WTC11 (cell line): ENCODE measurements around the gene ICAM3. TPM values are rescaled to one million over a fixed set of nuclear protein-coding genes. Genes with fewer than 3 reads are reported as not detected.

ENCODE experiments used
- ATAC-seq: fragments of 200-7000 bp; cut with Tn5 transposase; 2 replicates; pipeline ENCODE4 v1.10.0; 2021; ENCODE audit warnings: mild to moderate bottlenecking, moderate library complexity
- CTCF ChIA-PET: fragments of 300-600 bp; sonication (Branson Sonifier 250); formaldehyde crosslinking; loops from one replicate; lab custom pipeline; 2021; ENCODE audit warnings: antibody characterized with exemption; lab: Charles Lee
- POLR2A ChIA-PET: fragments of 350-600 bp; sonication (Branson Sonifier 250); formaldehyde crosslinking; loops from one replicate; lab custom pipeline; 2021; ENCODE audit warnings: antibody characterized with exemption; lab: Charles Lee
- DNase-seq: peaks from one replicate; pipeline ENCODE4 v3.0.0; 2021; ENCODE audit warnings: low spot score
- H3K27ac Mint-ChIP-seq: 2 replicates; pipeline ENCODE4 v1.8.0; 2021; ENCODE audit warnings: mixed read lengths
- H3K27me3 Mint-ChIP-seq: 2 replicates; pipeline ENCODE4 v1.8.0; 2021; ENCODE audit warnings: low read depth, mild to moderate bottlenecking, moderate library complexity, mixed read lengths
- H3K36me3 Mint-ChIP-seq: 2 replicates; pipeline ENCODE4 v1.8.0; 2021; ENCODE audit warnings: mixed read lengths
- H3K4me1 Mint-ChIP-seq: 2 replicates; pipeline ENCODE4 v1.8.0; 2022; ENCODE audit warnings: mixed read lengths
- H3K4me3 Mint-ChIP-seq: 2 replicates; pipeline ENCODE4 v1.8.0; 2021; ENCODE audit warnings: mild to moderate bottlenecking, moderate library complexity, mixed read lengths
- H3K9me3 Mint-ChIP-seq: 2 replicates; pipeline ENCODE4 v1.8.0; 2021; ENCODE audit warnings: mixed read lengths
- CBFB ChIP-seq: sonication (generic); formaldehyde crosslinking; IDR thresholded peaks from 2 replicates; pipeline ENCODE4 v1.8.1; 2022; ENCODE audit warnings: mild to moderate bottlenecking, low read depth, missing genetic modification reagents
- JUN ChIP-seq: sonication (generic); formaldehyde crosslinking; IDR thresholded peaks from 2 replicates; pipeline ENCODE4 v1.8.0; 2023; ENCODE audit warnings: mild to moderate bottlenecking, missing genetic modification reagents
- TEAD4 ChIP-seq: sonication (generic); formaldehyde crosslinking; IDR thresholded peaks from 2 replicates; pipeline ENCODE4 v1.8.0; 2022; ENCODE audit warnings: mild to moderate bottlenecking, missing genetic modification reagents
- TP53 ChIP-seq: sonication (generic); formaldehyde crosslinking; IDR thresholded peaks from 2 replicates; pipeline ENCODE4 v1.8.1; 2023; ENCODE audit warnings: mild to moderate bottlenecking, missing genetic modification reagents
- ZNF121 ChIP-seq: sonication (generic); formaldehyde crosslinking; IDR thresholded peaks from 2 replicates; pipeline ENCODE4 v1.8.0; 2023; ENCODE audit warnings: missing genetic modification reagents
- ZNF232 ChIP-seq: sonication (generic); formaldehyde crosslinking; IDR thresholded peaks from 2 replicates; pipeline ENCODE4 v1.8.0; 2022; ENCODE audit warnings: mild to moderate bottlenecking, missing genetic modification reagents
- ZNF396 ChIP-seq: fragments of 250-450 bp; sonication (Bioruptor Pico); IDR thresholded peaks from 2 replicates; pipeline ENCODE4 v1.8.0; 2021; ENCODE audit warnings: mild to moderate bottlenecking, moderate library complexity, borderline replicate concordance
- ZNF671 ChIP-seq: fragments of 250-450 bp; sonication (Bioruptor Pico); IDR thresholded peaks from 2 replicates; pipeline ENCODE4 v1.8.0; 2021; ENCODE audit warnings: mild to moderate bottlenecking
- total RNA-seq: library from RNA; stranded (reverse); gene quantifications from 3 replicates; pipeline ENCODE4 v1.2.3, GENCODE V29; 2021
- TF ChIP-seq, protein P1 (sequence below): sonication (generic); formaldehyde crosslinking; IDR thresholded peaks from 2 replicates; pipeline ENCODE4 v1.8.1; 2023; ENCODE audit warnings: mild to moderate bottlenecking, missing genetic modification reagents
- TF ChIP-seq, protein P2 (sequence below): sonication (generic); formaldehyde crosslinking; IDR thresholded peaks from 2 replicates; pipeline ENCODE4 v1.8.1; 2022; ENCODE audit warnings: low read depth, mild to moderate bottlenecking, moderate library complexity, missing genetic modification reagents, borderline replicate concordance
- TF ChIP-seq, protein P3 (sequence below): sonication (generic); formaldehyde crosslinking; IDR thresholded peaks from 2 replicates; pipeline ENCODE4 v1.8.1; 2022; ENCODE audit warnings: mild to moderate bottlenecking, missing genetic modification reagents, moderate library complexity, borderline replicate concordance
- TF ChIP-seq, protein P4 (sequence below): fragments of 250-450 bp; sonication (Bioruptor Pico); IDR thresholded peaks from 2 replicates; pipeline ENCODE4 v1.9.0; 2021; ENCODE audit warnings: mild to moderate bottlenecking
- TF ChIP-seq, protein P5 (sequence below): fragments of 200-600 bp; IDR thresholded peaks from 2 replicates; pipeline ENCODE4 v1.8.0; 2022; ENCODE audit warnings: antibody characterized with exemption
- TF ChIP-seq, protein P6 (sequence below): sonication (generic); formaldehyde crosslinking; IDR thresholded peaks from 2 replicates; pipeline ENCODE4 v1.8.1; 2023; ENCODE audit warnings: mild to moderate bottlenecking, missing genetic modification reagents, moderate library complexity
- TF ChIP-seq, protein P7 (sequence below): sonication (generic); formaldehyde crosslinking; conservative IDR thresholded peaks from 2 replicates; pipeline ENCODE4 v1.8.1; 2022; ENCODE audit warnings: mild to moderate bottlenecking, missing genetic modification reagents

Gene ICAM3
- total RNA-seq, 1 experiment from 2014 or later = 18.7 TPM

DNA sequence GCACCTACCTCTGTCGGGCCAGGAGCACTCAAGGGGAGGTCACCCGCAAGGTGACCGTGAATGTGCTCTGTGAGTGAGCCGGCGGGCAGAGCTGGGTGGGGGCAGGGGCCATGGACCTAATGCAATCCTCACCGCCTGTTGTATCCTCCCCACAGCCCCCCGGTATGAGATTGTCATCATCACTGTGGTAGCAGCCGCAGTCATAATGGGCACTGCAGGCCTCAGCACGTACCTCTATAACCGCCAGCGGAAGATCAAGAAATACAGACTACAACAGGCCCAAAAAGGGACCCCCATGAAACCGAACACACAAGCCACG, 54.5 kb downstream of the ICAM3 start (continued):
- TF ChIP-seq, protein P1, sequence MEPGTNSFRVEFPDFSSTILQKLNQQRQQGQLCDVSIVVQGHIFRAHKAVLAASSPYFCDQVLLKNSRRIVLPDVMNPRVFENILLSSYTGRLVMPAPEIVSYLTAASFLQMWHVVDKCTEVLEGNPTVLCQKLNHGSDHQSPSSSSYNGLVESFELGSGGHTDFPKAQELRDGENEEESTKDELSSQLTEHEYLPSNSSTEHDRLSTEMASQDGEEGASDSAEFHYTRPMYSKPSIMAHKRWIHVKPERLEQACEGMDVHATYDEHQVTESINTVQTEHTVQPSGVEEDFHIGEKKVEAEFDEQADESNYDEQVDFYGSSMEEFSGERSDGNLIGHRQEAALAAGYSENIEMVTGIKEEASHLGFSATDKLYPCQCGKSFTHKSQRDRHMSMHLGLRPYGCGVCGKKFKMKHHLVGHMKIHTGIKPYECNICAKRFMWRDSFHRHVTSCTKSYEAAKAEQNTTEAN = no peak
- TF ChIP-seq ZNF232 (CRISPR knock-in tag) (no peak), ZNF396 (no peak), CBFB (CRISPR knock-in tag) (no peak), JUN (CRISPR knock-in tag) (no peak)
- TF ChIP-seq, protein P2, sequence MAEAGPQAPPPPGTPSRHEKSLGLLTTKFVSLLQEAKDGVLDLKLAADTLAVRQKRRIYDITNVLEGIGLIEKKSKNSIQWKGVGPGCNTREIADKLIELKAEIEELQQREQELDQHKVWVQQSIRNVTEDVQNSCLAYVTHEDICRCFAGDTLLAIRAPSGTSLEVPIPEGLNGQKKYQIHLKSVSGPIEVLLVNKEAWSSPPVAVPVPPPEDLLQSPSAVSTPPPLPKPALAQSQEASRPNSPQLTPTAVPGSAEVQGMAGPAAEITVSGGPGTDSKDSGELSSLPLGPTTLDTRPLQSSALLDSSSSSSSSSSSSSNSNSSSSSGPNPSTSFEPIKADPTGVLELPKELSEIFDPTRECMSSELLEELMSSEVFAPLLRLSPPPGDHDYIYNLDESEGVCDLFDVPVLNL (CRISPR knock-in tag) = no peak
- TF ChIP-seq, protein P3, sequence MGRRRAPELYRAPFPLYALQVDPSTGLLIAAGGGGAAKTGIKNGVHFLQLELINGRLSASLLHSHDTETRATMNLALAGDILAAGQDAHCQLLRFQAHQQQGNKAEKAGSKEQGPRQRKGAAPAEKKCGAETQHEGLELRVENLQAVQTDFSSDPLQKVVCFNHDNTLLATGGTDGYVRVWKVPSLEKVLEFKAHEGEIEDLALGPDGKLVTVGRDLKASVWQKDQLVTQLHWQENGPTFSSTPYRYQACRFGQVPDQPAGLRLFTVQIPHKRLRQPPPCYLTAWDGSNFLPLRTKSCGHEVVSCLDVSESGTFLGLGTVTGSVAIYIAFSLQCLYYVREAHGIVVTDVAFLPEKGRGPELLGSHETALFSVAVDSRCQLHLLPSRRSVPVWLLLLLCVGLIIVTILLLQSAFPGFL (CRISPR knock-in tag) = no peak
- TF ChIP-seq, protein P4, sequence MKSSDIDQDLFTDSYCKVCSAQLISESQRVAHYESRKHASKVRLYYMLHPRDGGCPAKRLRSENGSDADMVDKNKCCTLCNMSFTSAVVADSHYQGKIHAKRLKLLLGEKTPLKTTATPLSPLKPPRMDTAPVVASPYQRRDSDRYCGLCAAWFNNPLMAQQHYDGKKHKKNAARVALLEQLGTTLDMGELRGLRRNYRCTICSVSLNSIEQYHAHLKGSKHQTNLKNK = no peak
- TF ChIP-seq, protein P5, sequence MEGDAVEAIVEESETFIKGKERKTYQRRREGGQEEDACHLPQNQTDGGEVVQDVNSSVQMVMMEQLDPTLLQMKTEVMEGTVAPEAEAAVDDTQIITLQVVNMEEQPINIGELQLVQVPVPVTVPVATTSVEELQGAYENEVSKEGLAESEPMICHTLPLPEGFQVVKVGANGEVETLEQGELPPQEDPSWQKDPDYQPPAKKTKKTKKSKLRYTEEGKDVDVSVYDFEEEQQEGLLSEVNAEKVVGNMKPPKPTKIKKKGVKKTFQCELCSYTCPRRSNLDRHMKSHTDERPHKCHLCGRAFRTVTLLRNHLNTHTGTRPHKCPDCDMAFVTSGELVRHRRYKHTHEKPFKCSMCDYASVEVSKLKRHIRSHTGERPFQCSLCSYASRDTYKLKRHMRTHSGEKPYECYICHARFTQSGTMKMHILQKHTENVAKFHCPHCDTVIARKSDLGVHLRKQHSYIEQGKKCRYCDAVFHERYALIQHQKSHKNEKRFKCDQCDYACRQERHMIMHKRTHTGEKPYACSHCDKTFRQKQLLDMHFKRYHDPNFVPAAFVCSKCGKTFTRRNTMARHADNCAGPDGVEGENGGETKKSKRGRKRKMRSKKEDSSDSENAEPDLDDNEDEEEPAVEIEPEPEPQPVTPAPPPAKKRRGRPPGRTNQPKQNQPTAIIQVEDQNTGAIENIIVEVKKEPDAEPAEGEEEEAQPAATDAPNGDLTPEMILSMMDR = no peak

DNA sequence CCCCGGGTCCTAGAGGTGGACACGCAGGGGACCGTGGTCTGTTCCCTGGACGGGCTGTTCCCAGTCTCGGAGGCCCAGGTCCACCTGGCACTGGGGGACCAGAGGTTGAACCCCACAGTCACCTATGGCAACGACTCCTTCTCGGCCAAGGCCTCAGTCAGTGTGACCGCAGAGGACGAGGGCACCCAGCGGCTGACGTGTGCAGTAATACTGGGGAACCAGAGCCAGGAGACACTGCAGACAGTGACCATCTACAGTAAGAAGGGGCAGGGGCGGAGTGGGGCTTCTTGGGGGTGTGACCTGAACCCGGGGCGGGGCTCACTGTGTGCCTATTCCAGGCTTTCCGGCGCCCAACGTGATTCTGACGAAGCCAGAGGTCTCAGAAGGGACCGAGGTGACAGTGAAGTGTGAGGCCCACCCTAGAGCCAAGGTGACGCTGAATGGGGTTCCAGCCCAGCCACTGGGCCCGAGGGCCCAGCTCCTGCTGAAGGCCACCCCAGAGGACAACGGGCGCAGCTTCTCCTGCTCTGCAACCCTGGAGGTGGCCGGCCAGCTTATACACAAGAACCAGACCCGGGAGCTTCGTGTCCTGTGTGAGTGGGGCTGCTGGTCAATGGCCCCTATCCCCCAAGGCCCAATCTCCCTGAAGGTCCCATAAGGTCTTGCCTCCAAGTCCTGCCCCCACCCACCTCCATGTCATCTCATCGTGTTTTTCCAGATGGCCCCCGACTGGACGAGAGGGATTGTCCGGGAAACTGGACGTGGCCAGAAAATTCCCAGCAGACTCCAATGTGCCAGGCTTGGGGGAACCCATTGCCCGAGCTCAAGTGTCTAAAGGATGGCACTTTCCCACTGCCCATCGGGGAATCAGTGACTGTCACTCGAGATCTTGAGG, 55.1 kb downstream of the ICAM3 start:
- POLR2A ChIA-PET = no interaction called here
- Mint-ChIP-seq H3K27me3 (peaks cover 35% of the 10 kb centered on the region), H3K4me3 (no peak overlapping the region), H3K27ac (no peak overlapping the region), H3K36me3 (no peaks in the 10 kb centered on the region; the same call in 1 of the 2 replicates), H3K4me1 (peaks cover 17% of the 10 kb centered on the region)
- DNase-seq (no peak), ATAC-seq (no peak)
- CTCF ChIA-PET = interaction anchor here (1.0 to 1.1 kb wide), 2 partner anchors 14 to 25 kb away, joined by 3 to 4 read pairs; partner anchors contain the start of gene ICAM1
- TF ChIP-seq ZNF232 (CRISPR knock-in tag) (no peak), TP53 (CRISPR knock-in tag) (no peak), TEAD4 (CRISPR knock-in tag) (no peak), JUN (CRISPR knock-in tag) (no peak), ZNF121 (CRISPR knock-in tag) (no peak), ZNF671 (CRISPR knock-in tag) (no peak)
- TF ChIP-seq, protein P6, sequence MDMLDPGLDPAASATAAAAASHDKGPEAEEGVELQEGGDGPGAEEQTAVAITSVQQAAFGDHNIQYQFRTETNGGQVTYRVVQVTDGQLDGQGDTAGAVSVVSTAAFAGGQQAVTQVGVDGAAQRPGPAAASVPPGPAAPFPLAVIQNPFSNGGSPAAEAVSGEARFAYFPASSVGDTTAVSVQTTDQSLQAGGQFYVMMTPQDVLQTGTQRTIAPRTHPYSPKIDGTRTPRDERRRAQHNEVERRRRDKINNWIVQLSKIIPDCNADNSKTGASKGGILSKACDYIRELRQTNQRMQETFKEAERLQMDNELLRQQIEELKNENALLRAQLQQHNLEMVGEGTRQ (CRISPR knock-in tag) = no peak
- TF ChIP-seq, protein P7, sequence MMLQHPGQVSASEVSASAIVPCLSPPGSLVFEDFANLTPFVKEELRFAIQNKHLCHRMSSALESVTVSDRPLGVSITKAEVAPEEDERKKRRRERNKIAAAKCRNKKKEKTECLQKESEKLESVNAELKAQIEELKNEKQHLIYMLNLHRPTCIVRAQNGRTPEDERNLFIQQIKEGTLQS = no peak
- TF ChIP-seq, all 79 proteins: peak for 0
- no peaks in the 10 kb centered on the region for H3K9me3 Mint-ChIP-seq

Other genes with a start within 250 kb of the ICAM3 start
- 0.21 to 0.30 TPM (median 0.28 TPM) in 3 replicates for gene ANGPTL6, start 236.9 kb downstream of the ICAM3 start, total RNA-seq
- 74.1 to 83.7 TPM (median 80.8 TPM) in 3 replicates for gene PPAN, start 233.3 kb downstream of the ICAM3 start, total RNA-seq
- 21.0 to 21.5 TPM (median 21.2 TPM) in 3 replicates for gene P2RY11, start 227.9 kb downstream of the ICAM3 start, total RNA-seq
- 318 to 333 TPM (median 323 TPM) in 3 replicates for gene EIF3G, start 219.7 kb downstream of the ICAM3 start, total RNA-seq
- gene DNMT1, start 144.7 kb downstream of the ICAM3 start, total RNA-seq = 174 to 210 TPM (median 191 TPM) in 3 replicates
- gene S1PR2, start 108.3 kb downstream of the ICAM3 start, total RNA-seq = 12.9 to 13.6 TPM (median 13.2 TPM) in 3 replicates
- gene MRPL4, start 87.4 kb downstream of the ICAM3 start, total RNA-seq = 109 to 112 TPM (median 110 TPM) in 3 replicates
- gene ICAM1, start 68.5 kb downstream of the ICAM3 start, total RNA-seq = 3.8 to 5.4 TPM (median 4.8 TPM) in 3 replicates
- 2.0 to 3.7 TPM (median 3.1 TPM) in 3 replicates for gene ICAM4, start 52.7 kb downstream of the ICAM3 start, total RNA-seq
- gene ICAM5, start 49.7 kb downstream of the ICAM3 start, total RNA-seq = 7.3 to 8.1 TPM (median 8.0 TPM) in 3 replicates
- 5.9 to 8.9 TPM (median 7.7 TPM) in 3 replicates for gene ZGLP1, start 29.8 kb downstream of the ICAM3 start, total RNA-seq
- gene FDX2, start 23.6 kb downstream of the ICAM3 start, total RNA-seq = 26.2 to 27.0 TPM (median 26.6 TPM) in 3 replicates
- 85.8 to 87.4 TPM (median 86.9 TPM) in 3 replicates for gene RAVER1, start 6.1 kb downstream of the ICAM3 start, total RNA-seq
- 63.8 to 66.4 TPM (median 65.1 TPM) in 3 replicates for gene TYK2, start 40.9 kb upstream of the ICAM3 start, total RNA-seq
- gene CDC37, start 63.9 kb upstream of the ICAM3 start, total RNA-seq = 163 to 204 TPM (median 164 TPM) in 3 replicates
- 5.3 to 5.9 TPM (median 5.8 TPM) in 3 replicates for gene PDE4A, start 80.9 kb upstream of the ICAM3 start, total RNA-seq
- 65.1 to 74.9 TPM (median 68.7 TPM) in 3 replicates for gene KEAP1, start 163.7 kb upstream of the ICAM3 start, total RNA-seq
- gene S1PR5, start 177.8 kb upstream of the ICAM3 start, total RNA-seq = 3.8 to 5.4 TPM (median 4.1 TPM) in 3 replicates
- gene ATG4D, start 204.3 kb upstream of the ICAM3 start, total RNA-seq = 50.3 to 59.4 TPM (median 53.8 TPM) in 3 replicates
- 43.6 to 50.9 TPM (median 49.3 TPM) in 3 replicates for gene KRI1, start 226.4 kb upstream of the ICAM3 start, total RNA-seq
- gene CDKN2D, start 229.4 kb upstream of the ICAM3 start, total RNA-seq = 2.1 to 3.3 TPM (median 2.5 TPM) in 3 replicates
- gene AP1M2, start 247.7 kb upstream of the ICAM3 start, total RNA-seq = 127 to 176 TPM (median 174 TPM) in 3 replicates